Measurements from ENCODE around the gene PRPF19. TPM values are rescaled to one million over a fixed set of nuclear protein-coding genes. Genes with fewer than 3 reads are reported as not detected.

Gene PRPF19
- total and polyA plus RNA-seq, 2 of the 13 experiments (the other 11 are each of a cell fraction or from before 2014, with no cell fraction given), result 27.4 to 91.1 TPM

GRCh38 chr11:60906132-60906972 lies at the start of gene PRPF19 (continued):
- TF ChIP-seq HINFP (CRISPR knock-in tag; IDR thresholded peaks at IDR 0.05; ENCODE audit: low read depth) (peak; percentile 64), TOE1 (CRISPR knock-in tag; IDR thresholded peaks at IDR 0.05) (no peak), CEBPZ (IDR thresholded peaks at IDR 0.05; ENCODE audit: low read length) (no peak), RARA (CRISPR knock-in tag; IDR thresholded peaks at IDR 0.05) (0 out of 2 replicates have a peak, but pooled peaks have one; percentile 10), LCORL (IDR thresholded peaks at IDR 0.05) (no peak), LCORL (CRISPR knock-in tag; IDR thresholded peaks at IDR 0.05) (peak; percentile 69; the same call in 1 of the 2 replicates), ISX (CRISPR knock-in tag; conservative IDR thresholded peaks at IDR 0.05) (no peak), ARID4A (CRISPR knock-in tag; IDR thresholded peaks at IDR 0.05; ENCODE audit: borderline replicate concordance) (peak; percentile 97), HMGXB4 (CRISPR knock-in tag; IDR thresholded peaks at IDR 0.05; ENCODE audit: borderline replicate concordance in 1 of 2, low read depth in 1 of 2) (peak; percentile 89 to 91), ZNF232 (CRISPR knock-in tag; IDR thresholded peaks at IDR 0.05; ENCODE audit: borderline replicate concordance) (peak; percentile 82; the same call in 1 of the 2 replicates), NCOR1 (IDR thresholded peaks at IDR 0.05; ENCODE audit: borderline replicate concordance, low read length) (no peak), POLR2G (IDR thresholded peaks at IDR 0.05; ENCODE audit: low read depth, low read length) (peak; percentile 95), ZNF580 (CRISPR knock-in tag; IDR thresholded peaks at IDR 0.05; ENCODE audit: borderline replicate concordance, low read depth) (peak; percentile 58; the same call in 1 of the 2 replicates), TBX3 (IDR thresholded peaks at IDR 0.05; ENCODE audit: borderline replicate concordance) (no peak), SMAD9 (CRISPR knock-in tag; IDR thresholded peaks at IDR 0.05) (peak; percentile 67; the same call in 1 of the 2 replicates), ATF7 (IDR thresholded peaks at IDR 0.05) (no peak), ATF7 (CRISPR knock-in tag; IDR thresholded peaks at IDR 0.05) (0 out of 2 replicates have a peak, but pooled peaks have one; percentile 30)

Measured in HepG2 (cell line).